NCI-H2107 treated with DMSO at 0.1 percent for 48 hours (cell line): Measurements from ENCODE around the gene ELP5.
A peak's percentile ranks its signal among the peaks of the same experiment; 100 is the strongest.

Experiments used
- DNase-seq: peaks from one replicate; lab custom pipeline; 2025; ENCODE audit not compliant: unreplicated experiment; lab: John Stamatoyannopoulos, UW

Gene ELP5

DNA sequence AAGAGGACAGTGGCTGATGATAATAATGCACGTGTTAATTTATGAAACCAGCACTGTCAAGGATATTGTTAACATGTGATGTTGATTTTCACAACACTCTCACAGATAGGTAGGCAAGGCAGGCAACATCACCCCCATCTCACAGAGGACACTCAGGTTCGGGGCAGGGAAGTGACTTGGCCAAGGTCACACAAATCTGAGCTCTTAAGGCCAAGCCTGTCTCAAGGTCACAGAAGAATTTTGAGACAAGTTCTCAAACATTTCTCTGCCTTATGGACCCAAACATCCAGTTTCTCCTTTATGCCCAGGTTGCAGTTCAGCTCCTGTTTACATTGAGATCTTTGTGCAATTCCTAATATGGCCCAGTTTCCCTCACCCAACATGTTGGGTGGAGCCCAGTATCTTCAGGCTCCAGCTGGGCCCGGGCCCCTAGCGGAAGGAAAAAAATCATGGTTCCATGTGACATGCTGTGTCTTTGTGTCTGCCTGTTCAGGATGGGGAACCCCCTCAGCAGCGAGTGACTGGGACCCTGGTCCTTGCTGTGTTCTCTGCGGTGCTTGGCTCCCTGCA is 30.8 kb downstream of the ELP5 start:
- no peak for DNase-seq

- no peak for DNase-seq
Measured at GRCh38 chr17:7283471-7284216, 31.6 kb downstream of the ELP5 start.

DNA sequence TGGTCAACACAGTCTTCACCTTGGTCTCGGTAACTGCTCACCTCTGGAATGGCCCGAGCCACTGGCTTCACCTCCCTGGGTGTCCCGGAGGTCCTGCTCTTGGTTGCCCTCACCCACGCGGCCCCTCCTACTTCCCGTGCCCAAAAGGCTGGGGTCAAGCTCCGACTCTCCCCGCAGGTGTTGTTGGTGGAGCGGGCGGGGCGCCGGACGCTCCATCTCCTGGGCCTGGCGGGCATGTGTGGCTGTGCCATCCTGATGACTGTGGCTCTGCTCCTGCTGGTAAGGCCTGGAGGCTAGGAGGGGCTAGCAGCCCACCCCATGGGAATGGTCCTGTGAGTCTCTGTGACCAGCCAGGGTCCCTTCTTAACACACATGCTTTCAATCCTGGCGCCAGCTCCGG is 32.9 kb downstream of the ELP5 start:
- no peak for DNase-seq

DNA sequence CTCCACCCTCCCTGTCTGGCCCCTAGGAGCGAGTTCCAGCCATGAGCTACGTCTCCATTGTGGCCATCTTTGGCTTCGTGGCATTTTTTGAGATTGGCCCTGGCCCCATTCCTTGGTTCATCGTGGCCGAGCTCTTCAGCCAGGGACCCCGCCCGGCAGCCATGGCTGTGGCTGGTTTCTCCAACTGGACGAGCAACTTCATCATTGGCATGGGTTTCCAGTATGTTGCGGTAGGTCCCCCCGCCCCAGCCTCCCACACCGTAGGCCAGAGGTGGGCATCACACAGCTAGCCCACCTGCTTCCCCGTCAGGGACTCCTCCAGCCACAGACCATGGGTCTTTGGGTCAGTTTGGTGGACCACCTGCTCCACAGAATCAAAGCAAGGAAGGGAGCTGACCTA is 33.7 kb downstream of the ELP5 start:
- no peak for DNase-seq

- no peak for DNase-seq
Measured at GRCh38 chr17:7289256-7290032, 37.4 kb downstream of the ELP5 start.

DNA sequence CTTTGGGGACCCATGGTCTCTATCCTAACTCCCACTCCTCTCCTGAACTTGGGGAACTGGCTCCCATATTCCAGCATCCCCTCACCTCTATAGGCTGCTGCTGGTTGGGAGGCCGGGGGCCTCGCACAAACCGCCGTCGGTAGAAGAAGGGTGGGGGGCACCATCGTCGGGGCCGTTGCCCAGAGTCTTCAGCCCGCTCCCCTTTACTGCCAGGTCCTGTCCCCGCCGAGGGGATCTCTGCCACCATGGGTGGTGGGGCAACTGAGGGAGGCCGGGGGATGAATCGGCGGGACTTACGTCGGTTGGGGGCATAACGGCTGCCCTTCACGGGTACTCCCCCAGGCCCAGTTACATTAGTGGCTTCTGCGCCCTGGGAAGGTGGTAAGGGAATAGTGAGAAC is 38.2 kb downstream of the ELP5 start:
- DNase-seq, result no peak

GRCh38 chr17:7290685-7291084 is 38.7 kb downstream of the ELP5 start:
- DNase-seq, result no peak

GRCh38 chr17:7292194-7292593 is 40.2 kb downstream of the ELP5 start:
- no peak for DNase-seq

- DNase-seq, result no peak
Measured at GRCh38 chr17:7292729-7293128, 40.7 kb downstream of the ELP5 start.

DNA sequence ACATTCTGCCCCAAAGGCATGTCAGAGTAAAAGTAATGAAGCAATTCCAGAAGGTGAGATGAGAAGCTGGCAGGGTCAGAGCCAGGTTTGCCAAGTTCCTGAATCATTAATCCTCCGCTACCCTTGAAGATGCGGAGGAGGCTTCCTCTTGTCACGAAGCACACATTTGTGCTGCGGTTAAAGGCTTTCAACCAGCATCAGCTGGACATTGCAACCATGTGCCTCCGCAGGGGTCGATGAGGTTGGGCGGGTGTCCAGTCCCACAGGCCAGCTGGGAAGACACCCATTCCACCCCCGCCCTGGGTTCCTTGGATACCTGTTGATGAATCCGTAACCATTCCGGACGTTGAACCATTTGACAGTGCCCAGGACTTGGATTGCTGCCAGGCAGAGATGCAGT is 41.1 kb downstream of the ELP5 start:
- DNase-seq, result no peak

DNA sequence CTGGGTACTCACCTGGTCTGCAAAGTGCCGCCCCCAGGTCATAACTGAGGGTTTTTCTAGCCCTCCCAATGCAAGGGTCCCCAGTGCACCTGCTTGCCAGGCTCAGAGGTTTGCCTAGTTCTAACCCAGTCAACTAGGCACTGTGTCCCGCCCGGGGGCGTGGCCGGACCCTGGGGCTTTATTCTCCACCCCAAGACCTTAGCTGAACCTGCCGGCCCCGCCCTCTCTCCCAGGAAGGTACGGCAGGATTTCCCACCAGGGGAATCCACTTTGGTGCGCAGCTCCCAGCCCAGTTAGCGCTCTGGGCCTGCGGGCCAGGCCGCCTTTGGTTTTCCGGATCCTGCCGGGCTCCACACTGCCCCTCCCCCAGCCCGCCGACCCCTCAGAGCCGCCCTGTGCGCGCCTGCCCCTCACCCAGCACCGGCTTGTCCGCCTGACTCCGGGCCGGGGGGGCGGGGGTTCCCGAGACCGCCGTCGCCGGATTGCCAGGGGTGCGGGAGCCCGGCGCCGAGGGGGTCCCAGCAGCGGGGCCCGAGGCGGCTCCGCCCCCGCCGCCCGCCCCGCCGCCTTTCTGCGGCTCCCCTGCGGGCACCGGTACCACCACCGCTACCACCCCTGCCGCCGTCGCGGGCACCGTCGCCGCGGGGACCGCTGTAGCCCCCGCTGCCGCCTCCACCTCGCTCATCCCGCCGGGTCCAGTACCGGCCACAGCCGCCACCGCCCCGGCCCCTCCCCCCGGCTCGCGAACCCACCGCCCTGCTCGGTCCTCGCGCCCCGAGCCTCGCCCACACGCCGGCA is 42.0 kb downstream of the ELP5 start:
- no peak for DNase-seq

DNA sequence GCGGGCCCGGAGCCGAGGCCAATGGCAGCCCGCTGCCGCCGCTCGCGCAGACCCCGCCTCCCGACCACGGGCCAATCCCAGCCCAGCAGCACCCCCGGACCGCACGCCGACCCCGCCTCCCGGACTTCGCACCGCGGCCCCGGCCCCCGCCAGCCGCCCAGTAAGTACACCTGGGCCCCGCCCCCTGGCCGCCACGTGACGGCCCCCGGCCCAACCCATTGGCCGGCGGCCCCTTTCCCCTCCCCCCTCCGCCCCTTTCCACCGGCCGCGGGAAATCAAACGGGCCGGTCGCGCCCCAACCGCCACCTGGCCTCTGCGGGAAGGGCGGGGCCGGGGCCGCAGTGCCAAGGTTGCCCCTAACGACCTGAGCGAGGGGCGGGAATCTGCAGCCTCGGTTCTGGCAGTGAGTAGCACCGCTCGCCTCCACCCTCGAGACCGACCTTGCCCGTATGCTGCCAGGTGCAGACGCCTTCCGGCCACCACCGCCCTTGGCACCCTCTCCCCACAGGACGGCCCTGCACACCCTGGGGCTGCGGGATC is 42.7 kb downstream of the ELP5 start, which contains the start of gene YBX2:
Gene YBX2, minus strand, starts transcription at position 26 of the 540 bp plus-strand sequence. CDS start 139 bp downstream, outside the sequence.
- DNase-seq, result no peak

DNA sequence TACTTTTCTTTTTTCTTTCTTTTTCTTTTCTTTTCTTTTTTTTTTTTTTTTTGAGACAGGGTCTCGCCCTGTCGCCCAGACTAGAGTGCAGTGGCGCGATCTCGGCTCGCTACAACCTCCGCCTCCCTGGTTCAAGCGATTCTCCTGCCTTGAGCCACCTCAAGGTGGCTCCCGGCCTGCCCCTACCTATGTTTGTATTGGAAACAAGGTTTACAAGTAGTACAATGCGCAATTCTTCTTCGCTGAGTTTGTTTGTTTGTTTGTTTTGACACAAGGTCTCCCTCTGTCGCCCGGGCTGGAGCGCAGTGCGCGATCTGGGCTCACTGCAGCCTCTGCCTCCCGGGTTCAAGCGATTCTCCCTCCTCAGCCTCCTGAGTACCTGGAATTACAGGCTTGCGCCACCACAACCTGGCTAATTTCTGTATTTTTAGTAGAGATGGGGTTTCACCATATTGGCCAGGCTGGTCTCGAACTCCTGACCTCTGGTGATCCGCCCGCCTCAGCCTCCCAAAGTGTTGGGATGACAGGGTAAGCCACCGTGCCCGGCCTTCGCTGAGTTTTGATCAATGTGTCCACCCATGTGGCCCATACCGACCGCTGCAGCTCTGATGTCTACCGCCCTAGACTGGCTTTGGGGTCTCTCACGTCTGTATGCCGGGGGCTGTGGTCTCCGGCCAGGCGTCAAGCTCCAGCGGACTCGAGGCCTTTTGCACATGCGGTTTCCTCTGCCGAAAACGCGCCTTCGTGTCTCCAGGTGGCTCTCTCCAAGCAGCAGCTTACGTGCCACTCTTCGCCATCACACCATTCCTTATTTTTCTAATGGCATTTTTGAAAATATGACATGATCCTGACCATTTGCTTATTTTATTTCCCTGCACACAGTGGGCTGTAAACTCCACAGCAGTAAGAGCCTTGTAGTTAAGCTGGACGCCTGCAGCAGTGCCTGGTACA is 43.5 kb downstream of the ELP5 start:
- no peak for DNase-seq

GRCh38 chr17:7296189-7296861 is 44.3 kb downstream of the ELP5 start:
- DNase-seq, result no peak

- DNase-seq, result no peak
Measured at GRCh38 chr17:7304179-7304578, 52.2 kb downstream of the ELP5 start.

DNA sequence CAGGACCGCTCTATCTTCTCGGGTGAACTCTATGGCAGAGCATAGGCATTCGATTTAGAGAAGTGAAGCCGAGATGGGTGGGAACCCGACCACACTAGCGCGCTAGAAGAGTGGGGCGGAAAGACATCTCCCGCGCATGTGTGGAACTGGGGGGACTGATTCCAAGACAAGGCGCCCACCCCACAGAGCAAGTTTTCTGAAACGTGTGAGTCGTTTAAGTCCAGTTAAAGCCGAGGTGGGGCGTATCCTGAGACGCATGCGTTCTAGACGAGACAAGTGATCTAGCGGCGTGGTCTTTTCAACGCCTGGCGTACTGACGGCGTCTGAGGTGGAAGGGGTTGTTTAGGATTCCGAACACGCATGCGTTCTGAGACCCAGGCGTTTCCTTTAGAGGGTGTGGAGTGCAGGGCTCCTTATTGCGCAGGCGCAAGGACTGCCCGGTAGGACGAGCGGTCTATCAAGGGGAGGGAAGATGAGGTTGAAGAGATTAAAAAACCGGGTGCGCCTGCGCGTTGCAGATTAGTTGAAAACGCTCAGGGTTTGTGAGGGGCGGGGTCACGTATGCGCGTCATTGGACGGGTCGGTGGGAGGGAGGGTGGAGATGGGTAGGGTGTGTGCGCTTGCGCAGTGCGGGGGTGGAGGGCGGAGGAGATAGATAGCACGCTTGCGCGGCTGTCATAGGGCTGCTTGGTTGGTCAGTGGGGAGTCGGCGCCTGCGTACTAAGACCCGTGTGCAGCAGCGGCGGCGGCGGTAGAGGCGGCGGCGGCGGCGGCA is 55.1 kb downstream of the ELP5 start, which contains the start of gene EIF5A:
Gene EIF5A, plus strand, starts transcription at position 718 of the 775 bp plus-strand sequence. CDS start 2,008 bp downstream, outside the sequence.
- DNase-seq, result peak; percentile 91

GRCh38 chr17:7307686-7308624 is 55.9 kb downstream of the ELP5 start:
- no peak for DNase-seq
